Smooth muscle cell (in vitro differentiated cells): ENCODE measurements around the gene SESN1. TPM values are rescaled to one million over a fixed set of nuclear protein-coding genes. Genes with fewer than 3 reads are reported as not detected.

Experiments used
- DNase-seq: peaks from one replicate; lab custom pipeline; 2025; ENCODE audit not compliant: unreplicated experiment; lab: John Stamatoyannopoulos, UW
- H2AFZ ChIP-seq: fragments of 200-600 bp; sonication (generic); 2 replicates; pipeline ENCODE4 v1.6.0; 2016; ENCODE audit warnings: antibody characterized with exemption, low read depth, mild to moderate bottlenecking
- H3F3A ChIP-seq: fragments of 200-600 bp; sonication (generic); 2 replicates; pipeline ENCODE4 v1.6.0; 2017; ENCODE audit warnings: antibody characterized with exemption, low read depth
- H3K27ac ChIP-seq: fragments of 200-600 bp; sonication (generic); 2 replicates; pipeline ENCODE4 v1.5.1; 2016; ENCODE audit warnings: low read depth, mild to moderate bottlenecking
- H3K27me3 ChIP-seq: fragments of 200-600 bp; sonication (generic); 2 replicates; pipeline ENCODE4 v1.6.1; 2016; ENCODE audit warnings: low read depth, mild to moderate bottlenecking
- H3K36me3 ChIP-seq: fragments of 200-600 bp; sonication (generic); 2 replicates; pipeline ENCODE4 v1.5.1; 2016; ENCODE audit warnings: low read depth
- H3K4me1 ChIP-seq: fragments of 200-600 bp; sonication (generic); 2 replicates; pipeline ENCODE4 v1.5.1; 2016; ENCODE audit warnings: low read depth
- H3K4me2 ChIP-seq: fragments of 200-600 bp; sonication (generic); 2 replicates; pipeline ENCODE4 v1.6.0; 2016; ENCODE audit warnings: mild to moderate bottlenecking
- H3K4me3 ChIP-seq: fragments of 200-600 bp; sonication (generic); 2 replicates; pipeline ENCODE4 v1.5.1; 2016; ENCODE audit warnings: mild to moderate bottlenecking
- H3K79me2 ChIP-seq: fragments of 200-600 bp; sonication (generic); 2 replicates; pipeline ENCODE4 v1.6.0; 2016; ENCODE audit warnings: low read depth, mild to moderate bottlenecking
- H3K9ac ChIP-seq: fragments of 200-600 bp; sonication (generic); 2 replicates; pipeline ENCODE4 v1.6.0; 2016; ENCODE audit warnings: low read depth
- H3K9me3 ChIP-seq: fragments of 200-600 bp; sonication (generic); replicated peaks from 2 replicates; pipeline ENCODE4 v1.5.1; 2016; ENCODE audit warnings: low read depth
- H4K20me1 ChIP-seq: fragments of 200-600 bp; sonication (generic); 2 replicates; pipeline ENCODE4 v1.6.0; 2016; ENCODE audit warnings: low read depth
- WGBS: methylation state at CpG from one replicate; pipeline ENCODE4 v1.1.7; 2016; ENCODE audit warnings: low lambda C conversion rate; 5-methylcytosine and 5-hydroxymethylcytosine counted together
- polyA plus RNA-seq: library from polyadenylated mRNA; unstranded; fragments of >200 nt; fragmentation: Nextera tagmentation; extraction: Ambion mirVana; gene quantifications from 2 replicates; pipeline ENCODE4 v1.2.1, GENCODE V29; 2016
- total RNA-seq: library from RNA; depleted of rRNA; stranded (reverse); fragments of >200 nt; gene quantifications from 2 replicates; pipeline ENCODE4 v1.2.3, GENCODE V29; 2014
- TF ChIP-seq, protein P1 (sequence below): fragments of 200-600 bp; sonication (generic); IDR thresholded peaks from 2 replicates; pipeline ENCODE4 v1.5.1; 2017; ENCODE audit warnings: borderline replicate concordance, mild to moderate bottlenecking, antibody characterized with exemption; ENCODE audit not compliant: insufficient read depth, poor library complexity, severe bottlenecking

SESN1 gene
- total and polyA plus RNA-seq, 2 experiments from 2014 or later = 24.1 to 38.7 TPM

DNA sequence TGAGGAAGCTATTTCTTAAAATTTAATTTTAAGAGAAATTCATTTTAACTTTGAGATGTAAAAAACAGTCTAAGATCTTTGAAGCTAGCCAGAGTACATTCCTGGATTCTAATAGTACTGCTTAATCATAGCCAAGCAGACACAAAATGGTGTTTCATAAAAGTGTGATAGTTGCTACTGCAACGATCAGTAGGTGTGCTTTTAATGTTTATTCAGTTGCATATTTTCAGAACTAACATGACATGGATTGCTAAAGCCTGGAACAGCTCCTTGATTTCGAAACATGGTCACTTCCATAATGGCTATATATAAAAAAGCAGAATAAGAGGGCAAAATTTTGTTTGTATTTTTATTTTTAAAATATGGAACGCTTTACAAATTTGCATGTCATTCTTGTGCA is 35.5 kb downstream of the SESN1 start:
- no peak overlapping the region for H3K9ac ChIP-seq
- peaks cover 5% of the 10 kb centered on the region for H3F3A ChIP-seq
- H3K79me2 ChIP-seq = peaks cover 2% of the 10 kb centered on the region
- H3K27me3 ChIP-seq = no peaks in the 10 kb centered on the region
- H4K20me1 ChIP-seq = no peaks in the 10 kb centered on the region
- peaks cover 3% of the 10 kb centered on the region for H3K4me1 ChIP-seq
- H3K4me2 ChIP-seq = no peak overlapping the region
- H3K9me3 ChIP-seq = no peaks in the 10 kb centered on the region
- H3K4me3 ChIP-seq = no peak overlapping the region
- 90% methylated on average over 3 of the region's 3 CpGs for WGBS
- DNase-seq = no peak
- H2AFZ ChIP-seq = no peak overlapping the region
- TF ChIP-seq, protein P1, sequence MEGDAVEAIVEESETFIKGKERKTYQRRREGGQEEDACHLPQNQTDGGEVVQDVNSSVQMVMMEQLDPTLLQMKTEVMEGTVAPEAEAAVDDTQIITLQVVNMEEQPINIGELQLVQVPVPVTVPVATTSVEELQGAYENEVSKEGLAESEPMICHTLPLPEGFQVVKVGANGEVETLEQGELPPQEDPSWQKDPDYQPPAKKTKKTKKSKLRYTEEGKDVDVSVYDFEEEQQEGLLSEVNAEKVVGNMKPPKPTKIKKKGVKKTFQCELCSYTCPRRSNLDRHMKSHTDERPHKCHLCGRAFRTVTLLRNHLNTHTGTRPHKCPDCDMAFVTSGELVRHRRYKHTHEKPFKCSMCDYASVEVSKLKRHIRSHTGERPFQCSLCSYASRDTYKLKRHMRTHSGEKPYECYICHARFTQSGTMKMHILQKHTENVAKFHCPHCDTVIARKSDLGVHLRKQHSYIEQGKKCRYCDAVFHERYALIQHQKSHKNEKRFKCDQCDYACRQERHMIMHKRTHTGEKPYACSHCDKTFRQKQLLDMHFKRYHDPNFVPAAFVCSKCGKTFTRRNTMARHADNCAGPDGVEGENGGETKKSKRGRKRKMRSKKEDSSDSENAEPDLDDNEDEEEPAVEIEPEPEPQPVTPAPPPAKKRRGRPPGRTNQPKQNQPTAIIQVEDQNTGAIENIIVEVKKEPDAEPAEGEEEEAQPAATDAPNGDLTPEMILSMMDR = no peak
- H3K27ac ChIP-seq = no peak overlapping the region
- H3K36me3 ChIP-seq = no peaks in the 10 kb centered on the region

DNA sequence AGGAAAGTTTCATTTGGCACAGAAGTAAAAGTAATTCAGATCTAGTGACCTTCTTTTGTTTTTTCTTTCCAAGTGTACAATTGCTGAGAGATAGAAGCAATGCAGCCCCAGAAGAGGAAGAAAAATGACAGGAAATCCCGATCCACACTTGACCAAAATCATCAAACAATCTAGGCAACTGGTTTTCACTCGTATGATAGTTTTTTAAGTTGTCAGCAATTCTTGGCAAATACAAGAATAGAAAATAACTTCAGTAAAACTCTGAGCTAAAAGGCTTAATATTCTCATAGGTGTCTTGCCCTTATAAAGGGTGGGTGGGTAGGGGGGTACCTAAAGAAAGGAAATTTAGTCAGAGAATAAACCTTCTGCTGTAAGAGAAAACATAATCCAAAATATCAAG is 36.0 kb downstream of the SESN1 start:
- 85% methylated on average over 2 of the region's 2 CpGs for WGBS

DNA sequence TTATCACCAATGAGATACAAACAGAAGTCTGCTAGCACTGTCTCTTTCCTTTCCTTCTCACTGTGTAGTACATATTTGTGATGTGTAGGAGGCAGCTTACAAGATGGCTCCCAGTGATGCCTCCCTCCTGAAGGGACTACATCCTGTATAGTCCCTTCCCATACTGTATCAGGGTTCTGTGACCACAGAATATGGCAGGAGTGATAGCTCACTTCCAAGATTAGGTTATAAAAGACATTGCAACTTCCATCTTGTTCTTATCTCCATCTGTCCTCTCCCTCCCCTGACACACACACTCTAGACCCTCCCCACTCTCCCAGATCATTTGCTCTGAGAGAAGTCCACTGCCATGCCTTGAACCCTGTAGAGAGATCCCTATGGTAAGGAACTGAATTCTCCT is 38.0 kb downstream of the SESN1 start:
- Histone ChIP-seq H3K4me1 (peaks cover 11% of the 10 kb centered on the region), H3K27me3 (no peaks in the 10 kb centered on the region), H3K9ac (no peak overlapping the region), H3F3A (peaks cover 5% of the 10 kb centered on the region), H3K36me3 (no peaks in the 10 kb centered on the region), H2AFZ (no peak overlapping the region), H3K27ac (peak overlapping the region; percentile 57), H3K9me3 (no peaks in the 10 kb centered on the region), H3K79me2 (no peaks in the 10 kb centered on the region), H3K4me3 (no peak overlapping the region), H3K4me2 (no peak overlapping the region), H4K20me1 (no peaks in the 10 kb centered on the region)
- TF ChIP-seq, protein P1 = no peak
- DNase-seq = no peak

More for the DNA sequence above, 36.0 kb downstream of the SESN1 start:
- Histone ChIP-seq H3K4me1 (peaks cover 6% of the 10 kb centered on the region), H3K4me3 (no peak overlapping the region), H3K27ac (no peak overlapping the region), H3K9ac (no peak overlapping the region), H3K27me3 (no peaks in the 10 kb centered on the region), H3K79me2 (no peaks in the 10 kb centered on the region), H2AFZ (no peak overlapping the region), H4K20me1 (no peaks in the 10 kb centered on the region), H3F3A (peaks cover 5% of the 10 kb centered on the region), H3K4me2 (no peak overlapping the region), H3K36me3 (no peaks in the 10 kb centered on the region), H3K9me3 (no peaks in the 10 kb centered on the region)
- TF ChIP-seq, protein P1 = no peak
- no peak for DNase-seq

- no peak for DNase-seq
- Histone ChIP-seq H3K79me2 (no peaks in the 10 kb centered on the region), H3K4me2 (peak overlapping the region; percentile 69), H2AFZ (no peak overlapping the region), H3K36me3 (no peaks in the 10 kb centered on the region), H4K20me1 (no peaks in the 10 kb centered on the region), H3F3A (peaks cover 5% of the 10 kb centered on the region), H3K27ac (peak overlapping the region; percentile 57), H3K4me1 (peaks cover 11% of the 10 kb centered on the region), H3K4me3 (no peak overlapping the region), H3K27me3 (no peaks in the 10 kb centered on the region), H3K9me3 (no peaks in the 10 kb centered on the region), H3K9ac (no peak overlapping the region)
- 34% methylated on average over 1 of the region's 1 CpG for WGBS
- TF ChIP-seq, protein P1 = no peak
Measured at GRCh38 chr6:109055771-109056235, 38.8 kb downstream of the SESN1 start.
